HG02798 (cell line): Measurements from ENCODE around the gene SPATA33.
"Not testable (repeated sequence)": the region's sequence is repeated elsewhere in the genome, so short reads cannot be mapped to it uniquely, and the experiment has no call there.

ENCODE experiments used
- ATAC-seq: cut with Tn5 transposase; IDR thresholded peaks from one replicate; pipeline ENCODE4 v1.9.1; 2021; ENCODE audit warnings: mild to moderate bottlenecking; ENCODE audit not compliant: unreplicated experiment, poor library complexity

SPATA33 gene

GRCh38 chr16:89658221-89658879 is 714 bp downstream of the SPATA33 start:
- no peak for ATAC-seq

- no peak for ATAC-seq
Observed at GRCh38 chr16:89660146-89660545, 2.5 kb downstream of the SPATA33 start.

- no peak for ATAC-seq
Observed at GRCh38 chr16:89661215-89661614, 3.6 kb downstream of the SPATA33 start.

- ATAC-seq, result not testable (repeated sequence)
Observed at GRCh38 chr16:89664238-89664637, 6.6 kb downstream of the SPATA33 start.

GRCh38 chr16:89667000-89667399 is 9.4 kb downstream of the SPATA33 start:
- not testable (repeated sequence) for ATAC-seq

GRCh38 chr16:89667633-89668032 is 10.0 kb downstream of the SPATA33 start:
- no peak for ATAC-seq

- no peak for ATAC-seq
Observed at GRCh38 chr16:89668790-89669158, 11.1 kb downstream of the SPATA33 start.

- ATAC-seq, result no peak
Observed at GRCh38 chr16:89669755-89670154, 12.1 kb downstream of the SPATA33 start.

- no peak for ATAC-seq
Observed at GRCh38 chr16:89670496-89671431, 13.1 kb downstream of the SPATA33 start.

GRCh38 chr16:89671565-89671964 is 13.9 kb downstream of the SPATA33 start:
- ATAC-seq, result not testable (repeated sequence)

- no peak for ATAC-seq
Observed at GRCh38 chr16:89672177-89672941, 14.7 kb downstream of the SPATA33 start.

- ATAC-seq, result no peak
Observed at GRCh38 chr16:89678258-89678657, 20.6 kb downstream of the SPATA33 start.

GRCh38 chr16:89685916-89686315 is 28.3 kb downstream of the SPATA33 start:
- no peak for ATAC-seq

- peak; percentile 86 for ATAC-seq
Observed at GRCh38 chr16:89686520-89687091, 29.0 kb downstream of the SPATA33 start, which contains the start of gene CDK10. Gene CDK10 (plus strand): TSS chr16:89686689. CDS start chr16:89686711, 22 bp downstream.

- ATAC-seq, result peak; percentile 37
Observed at GRCh38 chr16:89687092-89687940, 29.7 kb downstream of the SPATA33 start.

GRCh38 chr16:89688395-89688794 is 30.8 kb downstream of the SPATA33 start:
- ATAC-seq, result no peak

GRCh38 chr16:89689142-89689541 is 31.5 kb downstream of the SPATA33 start:
- ATAC-seq, result no peak

GRCh38 chr16:89689621-89690020 is 32.0 kb downstream of the SPATA33 start:
- not testable (repeated sequence) for ATAC-seq

GRCh38 chr16:89690392-89690901 is 32.8 kb downstream of the SPATA33 start:
- ATAC-seq, result no peak
